ENCODE measurements around the gene CCDC134. TPM values are rescaled to one million over a fixed set of nuclear protein-coding genes. Genes with fewer than 3 reads are reported as not detected.

CCDC134 gene
- total and polyA plus RNA-seq, 2 of the 13 experiments (the other 11 are each of a cell fraction or from before 2014, with no cell fraction given) = 4.8 to 17.4 TPM

DNA sequence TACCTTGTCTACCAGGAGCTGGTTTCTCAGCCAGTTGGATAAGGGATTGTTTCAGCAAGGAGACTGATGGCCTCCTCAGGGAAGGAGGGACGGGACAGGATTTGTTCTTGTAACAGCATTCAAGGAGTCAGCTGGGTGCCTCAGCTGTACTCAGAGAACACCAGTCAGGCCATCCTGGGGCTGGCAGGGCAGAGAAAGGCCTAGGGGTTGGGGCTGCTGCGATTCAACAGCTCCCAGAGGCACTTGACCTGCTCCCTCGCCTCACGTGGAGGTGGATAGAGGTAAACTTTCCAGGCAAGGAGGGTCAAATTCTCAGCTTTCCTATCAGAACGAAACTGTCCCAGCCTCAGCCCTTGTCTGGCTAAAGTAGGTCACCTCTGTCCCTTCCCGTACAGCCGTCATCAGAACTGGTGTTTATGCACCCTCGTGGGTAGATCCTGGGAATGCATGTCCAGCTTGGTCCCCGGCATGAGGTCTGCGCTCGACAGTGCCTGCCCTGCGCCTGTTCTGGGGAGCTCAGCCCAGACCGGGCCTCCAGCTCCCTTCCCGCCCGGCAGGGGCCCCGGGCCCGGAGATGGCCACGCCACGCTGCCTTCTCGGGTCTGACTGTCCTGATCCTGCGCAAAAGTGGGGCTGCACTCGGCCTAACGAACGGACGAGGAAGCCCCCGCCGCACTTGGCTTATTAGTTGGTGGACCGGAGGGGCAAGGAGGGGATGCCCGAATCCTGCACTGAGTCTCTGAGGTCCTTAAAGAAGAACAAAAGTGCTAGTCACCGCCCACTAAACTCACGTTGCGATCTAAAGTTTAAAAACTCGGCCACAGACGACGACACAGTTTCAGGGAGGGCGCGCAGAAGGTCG lies 762 bp upstream of the CCDC134 start (continued):
- TF ChIP-seq NONO (IDR thresholded peaks at IDR 0.05) (no peak), NONO (CRISPR knock-in tag; conservative IDR thresholded peaks at IDR 0.05) (0 out of 2 replicates have a peak, but pooled peaks have one; percentile 38), ZBTB20 (CRISPR knock-in tag; IDR thresholded peaks at IDR 0.05; ENCODE audit: borderline replicate concordance, low read depth) (0 out of 2 replicates have a peak, but pooled peaks have one; percentile 21), ZIK1 (CRISPR knock-in tag; IDR thresholded peaks at IDR 0.05; ENCODE audit: borderline replicate concordance, low read depth) (0 out of 2 replicates have a peak, but pooled peaks have one; percentile 32)
- TF ChIP-seq, protein P1, sequence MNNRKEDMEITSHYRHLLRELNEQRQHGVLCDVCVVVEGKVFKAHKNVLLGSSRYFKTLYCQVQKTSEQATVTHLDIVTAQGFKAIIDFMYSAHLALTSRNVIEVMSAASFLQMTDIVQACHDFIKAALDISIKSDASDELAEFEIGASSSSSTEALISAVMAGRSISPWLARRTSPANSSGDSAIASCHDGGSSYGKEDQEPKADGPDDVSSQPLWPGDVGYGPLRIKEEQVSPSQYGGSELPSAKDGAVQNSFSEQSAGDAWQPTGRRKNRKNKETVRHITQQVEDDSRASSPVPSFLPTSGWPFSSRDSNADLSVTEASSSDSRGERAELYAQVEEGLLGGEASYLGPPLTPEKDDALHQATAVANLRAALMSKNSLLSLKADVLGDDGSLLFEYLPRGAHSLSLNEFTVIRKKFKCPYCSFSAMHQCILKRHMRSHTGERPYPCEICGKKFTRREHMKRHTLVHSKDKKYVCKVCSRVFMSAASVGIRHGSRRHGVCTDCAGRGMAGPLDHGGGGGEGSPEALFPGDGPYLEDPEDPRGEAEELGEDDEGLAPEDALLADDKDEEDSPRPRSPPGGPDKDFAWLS (CRISPR knock-in tag; IDR thresholded peaks at IDR 0.05; ENCODE audit: borderline replicate concordance) = 0 out of 2 replicates have a peak, but pooled peaks have one; percentile 42
- TF ChIP-seq, protein P2, sequence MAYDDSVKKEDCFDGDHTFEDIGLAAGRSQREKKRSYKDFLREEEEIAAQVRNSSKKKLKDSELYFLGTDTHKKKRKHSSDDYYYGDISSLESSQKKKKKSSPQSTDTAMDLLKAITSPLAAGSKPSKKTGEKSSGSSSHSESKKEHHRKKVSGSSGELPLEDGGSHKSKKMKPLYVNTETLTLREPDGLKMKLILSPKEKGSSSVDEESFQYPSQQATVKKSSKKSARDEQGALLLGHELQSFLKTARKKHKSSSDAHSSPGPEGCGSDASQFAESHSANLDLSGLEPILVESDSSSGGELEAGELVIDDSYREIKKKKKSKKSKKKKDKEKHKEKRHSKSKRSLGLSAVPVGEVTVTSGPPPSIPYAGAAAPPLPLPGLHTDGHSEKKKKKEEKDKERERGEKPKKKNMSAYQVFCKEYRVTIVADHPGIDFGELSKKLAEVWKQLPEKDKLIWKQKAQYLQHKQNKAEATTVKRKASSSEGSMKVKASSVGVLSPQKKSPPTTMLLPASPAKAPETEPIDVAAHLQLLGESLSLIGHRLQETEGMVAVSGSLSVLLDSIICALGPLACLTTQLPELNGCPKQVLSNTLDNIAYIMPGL (CRISPR knock-in tag; IDR thresholded peaks at IDR 0.05; ENCODE audit: borderline replicate concordance in 1 of 2, low read depth in 1 of 2) = no peak; a peak in 1 of 4 replicates
- TF ChIP-seq, protein P3, sequence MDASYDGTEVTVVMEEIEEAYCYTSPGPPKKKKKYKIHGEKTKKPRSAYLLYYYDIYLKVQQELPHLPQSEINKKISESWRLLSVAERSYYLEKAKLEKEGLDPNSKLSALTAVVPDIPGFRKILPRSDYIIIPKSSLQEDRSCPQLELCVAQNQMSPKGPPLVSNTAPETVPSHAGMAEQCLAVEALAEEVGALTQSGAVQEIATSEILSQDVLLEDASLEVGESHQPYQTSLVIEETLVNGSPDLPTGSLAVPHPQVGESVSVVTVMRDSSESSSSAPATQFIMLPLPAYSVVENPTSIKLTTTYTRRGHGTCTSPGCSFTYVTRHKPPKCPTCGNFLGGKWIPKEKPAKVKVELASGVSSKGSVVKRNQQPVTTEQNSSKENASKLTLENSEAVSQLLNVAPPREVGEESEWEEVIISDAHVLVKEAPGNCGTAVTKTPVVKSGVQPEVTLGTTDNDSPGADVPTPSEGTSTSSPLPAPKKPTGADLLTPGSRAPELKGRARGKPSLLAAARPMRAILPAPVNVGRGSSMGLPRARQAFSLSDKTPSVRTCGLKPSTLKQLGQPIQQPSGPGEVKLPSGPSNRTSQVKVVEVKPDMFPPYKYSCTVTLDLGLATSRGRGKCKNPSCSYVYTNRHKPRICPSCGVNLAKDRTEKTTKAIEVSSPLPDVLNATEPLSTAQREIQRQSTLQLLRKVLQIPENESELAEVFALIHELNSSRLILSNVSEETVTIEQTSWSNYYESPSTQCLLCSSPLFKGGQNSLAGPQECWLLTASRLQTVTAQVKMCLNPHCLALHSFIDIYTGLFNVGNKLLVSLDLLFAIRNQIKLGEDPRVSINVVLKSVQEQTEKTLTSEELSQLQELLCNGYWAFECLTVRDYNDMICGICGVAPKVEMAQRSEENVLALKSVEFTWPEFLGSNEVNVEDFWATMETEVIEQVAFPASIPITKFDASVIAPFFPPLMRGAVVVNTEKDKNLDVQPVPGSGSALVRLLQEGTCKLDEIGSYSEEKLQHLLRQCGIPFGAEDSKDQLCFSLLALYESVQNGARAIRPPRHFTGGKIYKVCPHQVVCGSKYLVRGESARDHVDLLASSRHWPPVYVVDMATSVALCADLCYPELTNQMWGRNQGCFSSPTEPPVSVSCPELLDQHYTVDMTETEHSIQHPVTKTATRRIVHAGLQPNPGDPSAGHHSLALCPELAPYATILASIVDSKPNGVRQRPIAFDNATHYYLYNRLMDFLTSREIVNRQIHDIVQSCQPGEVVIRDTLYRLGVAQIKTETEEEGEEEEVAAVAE (CRISPR knock-in tag; IDR thresholded peaks at IDR 0.05; ENCODE audit: borderline replicate concordance) = no peak
- TF ChIP-seq, protein P4, sequence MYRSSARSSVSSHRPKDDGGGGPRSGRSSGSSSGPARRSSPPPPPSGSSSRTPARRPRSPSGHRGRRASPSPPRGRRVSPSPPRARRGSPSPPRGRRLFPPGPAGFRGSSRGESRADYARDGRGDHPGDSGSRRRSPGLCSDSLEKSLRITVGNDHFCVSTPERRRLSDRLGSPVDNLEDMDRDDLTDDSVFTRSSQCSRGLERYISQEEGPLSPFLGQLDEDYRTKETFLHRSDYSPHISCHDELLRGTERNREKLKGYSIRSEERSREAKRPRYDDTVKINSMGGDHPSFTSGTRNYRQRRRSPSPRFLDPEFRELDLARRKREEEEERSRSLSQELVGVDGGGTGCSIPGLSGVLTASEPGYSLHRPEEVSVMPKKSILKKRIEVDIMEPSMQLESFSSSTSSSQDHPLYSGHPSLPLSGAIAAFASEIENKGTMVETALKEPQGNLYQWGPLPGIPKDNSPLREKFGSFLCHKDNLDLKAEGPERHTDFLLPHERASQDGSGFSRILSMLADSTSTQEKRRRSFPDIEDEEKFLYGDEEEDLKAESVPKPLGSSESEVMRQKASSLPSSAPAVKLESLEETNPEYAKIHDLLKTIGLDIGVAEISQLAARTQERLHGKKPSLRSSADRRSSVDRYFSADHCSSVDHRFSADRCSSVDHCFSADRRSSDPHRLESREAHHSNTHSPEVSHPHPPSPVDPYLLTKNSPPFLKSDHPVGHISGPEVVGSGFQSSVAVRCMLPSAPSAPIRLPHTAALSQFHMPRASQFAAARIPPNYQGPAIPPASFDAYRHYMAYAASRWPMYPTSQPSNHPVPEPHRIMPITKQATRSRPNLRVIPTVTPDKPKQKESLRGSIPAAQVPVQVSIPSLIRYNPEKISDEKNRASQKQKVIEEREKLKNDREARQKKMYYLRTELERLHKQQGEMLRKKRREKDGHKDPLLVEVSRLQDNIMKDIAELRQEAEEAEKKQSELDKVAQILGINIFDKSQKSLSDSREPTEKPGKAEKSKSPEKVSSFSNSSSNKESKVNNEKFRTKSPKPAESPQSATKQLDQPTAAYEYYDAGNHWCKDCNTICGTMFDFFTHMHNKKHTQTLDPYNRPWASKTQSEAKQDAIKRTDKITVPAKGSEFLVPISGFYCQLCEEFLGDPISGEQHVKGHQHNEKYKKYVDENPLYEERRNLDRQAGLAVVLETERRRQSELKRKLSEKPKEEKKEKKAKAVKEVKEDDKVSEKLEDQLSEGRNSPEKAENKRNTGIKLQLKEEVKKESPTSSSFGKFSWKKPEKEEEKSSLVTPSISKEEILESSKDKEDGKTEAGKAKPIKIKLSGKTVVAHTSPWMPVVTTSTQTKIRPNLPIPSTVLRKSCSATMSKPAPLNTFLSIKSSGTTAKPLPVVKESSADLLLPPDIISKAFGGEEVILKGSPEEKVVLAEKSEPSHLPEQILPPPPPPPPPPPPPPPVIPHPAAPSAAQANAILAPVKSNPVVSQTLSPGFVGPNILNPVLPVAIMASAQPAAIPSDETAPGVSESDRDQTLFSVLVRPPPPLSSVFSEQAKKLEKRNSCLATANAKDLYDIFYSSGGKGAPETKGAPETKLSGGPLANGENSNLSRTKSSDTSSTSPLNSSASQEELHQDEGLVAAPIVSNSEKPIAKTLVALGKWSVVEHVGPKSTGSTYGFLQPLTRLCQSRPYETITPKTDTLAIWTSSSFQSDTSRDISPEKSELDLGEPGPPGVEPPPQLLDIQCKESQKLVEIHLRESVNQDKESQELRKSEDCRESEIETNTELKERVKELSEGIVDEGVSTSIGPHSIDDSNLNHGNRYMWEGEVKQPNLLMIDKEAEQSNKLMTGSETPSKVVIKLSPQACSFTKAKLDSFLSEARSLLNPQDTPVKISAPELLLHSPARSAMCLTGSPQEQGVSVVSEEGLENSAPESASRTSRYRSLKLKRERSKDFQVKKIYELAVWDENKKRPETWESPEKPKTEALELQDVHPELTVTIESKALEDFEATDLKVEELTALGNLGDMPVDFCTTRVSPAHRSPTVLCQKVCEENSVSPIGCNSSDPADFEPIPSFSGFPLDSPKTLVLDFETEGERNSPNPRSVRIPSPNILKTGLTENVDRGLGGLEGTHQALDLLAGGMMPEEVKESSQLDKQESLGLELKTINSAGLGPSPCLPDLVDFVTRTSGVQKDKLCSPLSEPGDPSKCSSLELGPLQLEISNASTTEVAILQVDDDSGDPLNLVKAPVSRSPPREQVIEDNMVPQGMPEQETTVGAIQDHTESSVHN (CRISPR knock-in tag; IDR thresholded peaks at IDR 0.05) = peak; percentile 45; the same call in 1 of the 2 replicates
- TF ChIP-seq, protein P5, sequence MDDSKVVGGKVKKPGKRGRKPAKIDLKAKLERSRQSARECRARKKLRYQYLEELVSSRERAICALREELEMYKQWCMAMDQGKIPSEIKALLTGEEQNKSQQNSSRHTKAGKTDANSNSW (CRISPR knock-in tag; IDR thresholded peaks at IDR 0.05; ENCODE audit: borderline replicate concordance) = no peak
